Left forelimb (tissue), 1 donor: Measurements from ENCODE around the gene CEP250.
A peak's percentile ranks its signal among the peaks of the same experiment; 100 is the strongest.
"Not testable (repeated sequence)": the region's sequence is repeated elsewhere in the genome, so short reads cannot be mapped to it uniquely, and the experiment has no call there.

Source experiments
- DNase-seq: peaks from one replicate; pipeline ENCODE4 v3.0.0-alpha.2; 2018; ENCODE audit warnings: low spot score

CEP250 gene

GRCh38 chr20:35527122-35527769 lies 71.8 kb downstream of the CEP250 start:
- no peak for DNase-seq

GRCh38 chr20:35529552-35529951 lies 74.2 kb downstream of the CEP250 start, which contains the start of gene C20orf173:
TSS of gene C20orf173 (minus strand) at chr20:35529652. CDS start at chr20:35529373, 279 bp downstream.
- DNase-seq, result no peak

- no peak for DNase-seq
Measured at GRCh38 chr20:35539756-35540212, 84.4 kb downstream of the CEP250 start.

GRCh38 chr20:35541118-35541782 lies 85.9 kb downstream of the CEP250 start:
- no peak for DNase-seq

GRCh38 chr20:35541783-35542662 lies 86.6 kb downstream of the CEP250 start, which contains the start of gene ERGIC3:
TSS of gene ERGIC3 (plus strand) at chr20:35542078. CDS start at chr20:35542098, 20 bp downstream.
- peak; percentile 98 for DNase-seq

- DNase-seq, result no peak
Measured at GRCh38 chr20:35542990-35543389, 87.6 kb downstream of the CEP250 start.

GRCh38 chr20:35544436-35544835 lies 89.0 kb downstream of the CEP250 start:
- DNase-seq, result no peak

- DNase-seq, result not testable (repeated sequence)
Measured at GRCh38 chr20:35544941-35545340, 89.5 kb downstream of the CEP250 start.

- no peak for DNase-seq
Measured at GRCh38 chr20:35546127-35546526, 90.7 kb downstream of the CEP250 start.

- DNase-seq, result no peak
Measured at GRCh38 chr20:35547329-35547728, 91.9 kb downstream of the CEP250 start.

GRCh38 chr20:35551503-35551902 lies 96.1 kb downstream of the CEP250 start:
- DNase-seq, result peak; percentile 46

- DNase-seq, result no peak
Measured at GRCh38 chr20:35552914-35553313, 97.5 kb downstream of the CEP250 start.

GRCh38 chr20:35555461-35555860 lies 100.1 kb downstream of the CEP250 start:
- not testable (repeated sequence) for DNase-seq

- DNase-seq, result no peak
Measured at GRCh38 chr20:35555951-35556645, 100.7 kb downstream of the CEP250 start.

- no peak for DNase-seq
Measured at GRCh38 chr20:35556871-35557270, 101.5 kb downstream of the CEP250 start.

GRCh38 chr20:35558451-35558850 lies 103.1 kb downstream of the CEP250 start:
- peak; percentile 55 for DNase-seq

GRCh38 chr20:35559042-35559693 lies 103.8 kb downstream of the CEP250 start:
- peak; percentile 59 for DNase-seq

- DNase-seq, result peak; percentile 45
Measured at GRCh38 chr20:35560105-35560511, 104.7 kb downstream of the CEP250 start.

- no peak for DNase-seq
Measured at GRCh38 chr20:35560541-35560940, 105.1 kb downstream of the CEP250 start.

- peak; percentile 54 for DNase-seq
Measured at GRCh38 chr20:35561268-35561667, 105.9 kb downstream of the CEP250 start.

GRCh38 chr20:35561671-35562070 lies 106.3 kb downstream of the CEP250 start:
- peak; percentile 33 for DNase-seq
